Jurkat, Clone E6-1 (cell line): Measurements from ENCODE around the gene GUCA1C.

ENCODE experiments used
- DNase-seq: peaks from one replicate; pipeline ENCODE4 v3.0.0-alpha.2; 2011; ENCODE audit warnings: low read depth, low spot score
- H3K4me3 ChIP-seq: 2 replicates; pipeline ENCODE4 v1.5.1; 2011; ENCODE audit warnings: mild to moderate bottlenecking, low read length, control low read depth, moderate library complexity

GUCA1C gene

GRCh38 chr3:108914774-108915641 lies 38.7 kb downstream of the GUCA1C start:
- H3K4me3 ChIP-seq, result no peak overlapping the region

GRCh38 chr3:108909799-108910198 lies 43.9 kb downstream of the GUCA1C start:
- DNase-seq, result no peak
- H3K4me3 ChIP-seq, result no peak overlapping the region

More at GRCh38 chr3:108914774-108915641, 38.7 kb downstream of the GUCA1C start:
- DNase-seq, result peak; percentile 62

GRCh38 chr3:108907194-108907593 lies 46.5 kb downstream of the GUCA1C start:
- H3K4me3 ChIP-seq, result no peak overlapping the region
- DNase-seq, result no peak

DNA sequence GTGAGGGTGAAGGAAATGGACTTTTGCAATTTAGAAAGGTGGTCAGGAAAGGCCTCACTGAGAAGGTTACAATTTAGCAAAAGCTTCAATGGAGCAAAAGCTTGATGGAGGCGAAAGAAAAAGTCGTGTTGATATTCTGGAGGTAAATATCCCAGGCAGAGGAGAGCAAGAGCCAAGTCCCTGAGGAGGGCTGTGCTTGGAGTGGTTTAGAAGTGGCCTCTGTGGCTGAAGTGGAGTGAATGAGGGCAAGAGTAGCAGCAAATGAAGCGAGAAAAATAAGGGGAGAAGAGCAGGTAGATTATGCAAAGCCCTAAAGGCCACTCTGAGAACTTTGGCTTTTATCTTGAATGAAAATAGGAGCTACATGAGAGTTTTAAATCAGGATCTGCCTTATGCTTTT lies 54.1 kb downstream of the GUCA1C start:
- no peak for DNase-seq
- no peak overlapping the region for H3K4me3 ChIP-seq

DNA sequence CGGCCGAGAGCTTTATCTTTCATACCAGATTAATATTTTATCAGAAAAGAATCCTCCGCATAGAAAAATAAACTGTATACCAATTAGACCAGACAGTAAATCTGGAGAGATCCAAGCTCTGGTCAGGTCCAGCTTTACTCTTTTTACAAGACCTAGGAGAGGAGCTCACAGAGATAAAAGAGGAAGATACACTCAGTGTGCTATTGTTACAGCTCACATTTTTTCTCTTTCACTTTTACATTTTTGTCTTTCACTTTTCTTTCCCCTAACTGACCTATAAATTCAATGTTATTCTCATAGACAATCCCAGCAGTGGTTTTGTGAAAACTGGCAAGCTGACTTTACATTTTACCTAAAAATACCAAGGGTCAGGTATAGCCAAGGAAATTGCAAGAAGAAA lies 55.8 kb downstream of the GUCA1C start:
- H3K4me3 ChIP-seq, result no peak overlapping the region
- DNase-seq, result no peak

GRCh38 chr3:108894981-108895380 lies 58.7 kb downstream of the GUCA1C start:
- H3K4me3 ChIP-seq, result no peak overlapping the region
- DNase-seq, result no peak

DNA sequence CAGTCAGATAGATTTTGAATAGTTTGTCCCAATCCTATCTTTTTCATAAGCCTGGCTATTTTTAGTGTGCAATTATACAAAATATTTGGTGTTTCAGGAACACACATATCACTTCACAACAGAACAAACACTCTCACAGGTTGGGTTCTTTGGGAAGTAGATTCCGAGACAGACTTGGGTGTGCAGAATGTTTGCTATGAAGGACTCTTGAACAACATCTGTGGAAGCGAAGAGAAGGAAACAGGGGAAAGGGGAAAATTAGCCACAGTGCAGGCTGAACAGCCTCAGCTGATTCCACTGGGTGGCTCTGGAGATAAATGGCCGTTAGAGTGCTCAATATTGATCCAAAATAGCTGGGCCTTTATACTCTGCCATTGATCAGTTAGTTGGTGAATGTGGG lies 61.8 kb downstream of the GUCA1C start:
- DNase-seq, result no peak
- no peak overlapping the region for H3K4me3 ChIP-seq

- H3K4me3 ChIP-seq, result no peak overlapping the region
- no peak for DNase-seq
Measured at GRCh38 chr3:108887777-108888176, 65.9 kb downstream of the GUCA1C start.

DNA sequence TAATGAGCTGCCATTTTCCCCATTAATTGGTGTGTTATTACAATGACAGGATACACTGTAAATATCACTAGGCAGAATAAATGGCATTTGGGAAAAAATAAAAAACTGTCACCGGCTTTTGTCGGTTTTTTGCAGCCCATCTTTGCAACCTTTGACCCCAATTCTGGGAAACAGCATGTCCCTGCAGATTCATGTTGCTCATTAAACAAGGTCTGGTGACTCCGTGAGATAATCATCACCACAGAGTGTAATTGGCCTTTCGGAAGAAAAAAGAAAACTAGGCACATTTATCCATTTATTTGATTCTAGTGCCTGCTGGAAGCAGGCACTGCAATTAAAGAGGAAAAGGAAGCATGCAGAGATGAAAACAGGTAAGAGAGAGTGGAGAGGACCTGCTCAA lies 66.6 kb downstream of the GUCA1C start:
- no peak for DNase-seq
- H3K4me3 ChIP-seq, result no peak overlapping the region

DNA sequence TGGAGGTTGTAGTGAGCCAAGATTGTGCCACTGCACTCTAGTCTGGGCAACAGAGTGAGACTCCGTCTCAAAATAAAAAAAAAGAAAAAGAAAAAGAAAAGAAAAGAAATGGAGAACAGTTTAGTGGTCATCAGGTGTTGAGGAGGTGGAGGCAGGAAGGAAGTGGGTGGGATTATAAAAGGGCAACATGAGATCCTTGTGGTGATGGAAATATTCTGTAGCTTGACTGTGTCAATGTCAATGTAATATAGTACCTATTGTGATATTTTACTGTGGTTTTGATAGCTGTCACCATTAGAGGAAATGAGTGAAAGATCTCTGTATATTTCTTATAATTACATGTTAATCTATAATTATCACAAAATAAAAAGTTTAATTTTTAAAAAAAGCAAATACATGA lies 70.3 kb downstream of the GUCA1C start:
- peak; percentile 22 for DNase-seq
- no peak overlapping the region for H3K4me3 ChIP-seq

DNA sequence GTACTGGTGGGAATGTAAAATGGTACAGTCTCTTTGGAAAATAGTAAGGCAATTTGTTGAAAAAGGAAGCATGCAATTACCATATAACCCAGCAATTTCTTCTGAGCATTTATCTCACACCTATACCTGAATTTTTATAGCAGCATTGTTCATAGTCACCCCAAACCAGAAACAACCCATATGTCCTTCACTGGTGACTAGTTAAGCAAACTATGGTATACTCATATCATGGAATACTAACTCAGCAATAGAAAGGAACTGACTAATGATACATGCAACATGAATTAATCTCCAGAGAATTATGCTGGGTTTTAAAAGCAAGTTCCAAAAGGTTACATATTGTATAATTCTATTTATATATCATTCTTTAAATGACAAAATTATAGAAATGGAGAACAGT lies 70.9 kb downstream of the GUCA1C start:
- DNase-seq, result no peak
- no peak overlapping the region for H3K4me3 ChIP-seq

GRCh38 chr3:108879915-108880314 lies 73.8 kb downstream of the GUCA1C start:
- no peak overlapping the region for H3K4me3 ChIP-seq
- DNase-seq, result peak; percentile 62

GRCh38 chr3:108877901-108878300 lies 75.8 kb downstream of the GUCA1C start:
- no peak for DNase-seq
- no peak overlapping the region for H3K4me3 ChIP-seq

- H3K4me3 ChIP-seq, result no peak overlapping the region
- DNase-seq, result no peak
Measured at GRCh38 chr3:108863799-108864135, 89.9 kb downstream of the GUCA1C start.

- no peak for DNase-seq
- no peak overlapping the region for H3K4me3 ChIP-seq
Measured at GRCh38 chr3:108862865-108863798, 90.5 kb downstream of the GUCA1C start.

GRCh38 chr3:108861401-108861800 lies 92.3 kb downstream of the GUCA1C start:
- no peak for DNase-seq

More at GRCh38 chr3:108861401-108861800, 92.3 kb downstream of the GUCA1C start:
- H3K4me3 ChIP-seq, result no peak overlapping the region
